Neuron (in vitro differentiated cells): ENCODE data around the gene FSTL1.
"Not testable (repeated sequence)": the region's sequence is repeated elsewhere in the genome, so short reads cannot be mapped to it uniquely, and the experiment has no call there.

Source experiments
- H2AFZ ChIP-seq: one replicate; pipeline ENCODE4 v1.6.1; 2013; ENCODE audit warnings: low read depth, mild to moderate bottlenecking, inconsistent platforms, low read length, moderate library complexity
- H3K27me3 ChIP-seq: one replicate; pipeline ENCODE4 v1.6.1; 2013; ENCODE audit warnings: low read length; ENCODE audit not compliant: insufficient read depth
- H3K36me3 ChIP-seq: one replicate; pipeline ENCODE4 v1.6.1; 2013; ENCODE audit warnings: low read length; ENCODE audit not compliant: insufficient read depth
- H3K4me1 ChIP-seq: one replicate; pipeline ENCODE4 v1.6.1; 2013; ENCODE audit warnings: low read length; ENCODE audit not compliant: insufficient read depth
- H3K4me3 ChIP-seq: 2 replicates; pipeline ENCODE4 v1.5.1; 2013; ENCODE audit warnings: mild to moderate bottlenecking, low read length, moderate library complexity
- H3K9me3 ChIP-seq: one replicate; pipeline ENCODE4 v1.6.1; 2013; ENCODE audit warnings: low read length

The FSTL1 gene

DNA sequence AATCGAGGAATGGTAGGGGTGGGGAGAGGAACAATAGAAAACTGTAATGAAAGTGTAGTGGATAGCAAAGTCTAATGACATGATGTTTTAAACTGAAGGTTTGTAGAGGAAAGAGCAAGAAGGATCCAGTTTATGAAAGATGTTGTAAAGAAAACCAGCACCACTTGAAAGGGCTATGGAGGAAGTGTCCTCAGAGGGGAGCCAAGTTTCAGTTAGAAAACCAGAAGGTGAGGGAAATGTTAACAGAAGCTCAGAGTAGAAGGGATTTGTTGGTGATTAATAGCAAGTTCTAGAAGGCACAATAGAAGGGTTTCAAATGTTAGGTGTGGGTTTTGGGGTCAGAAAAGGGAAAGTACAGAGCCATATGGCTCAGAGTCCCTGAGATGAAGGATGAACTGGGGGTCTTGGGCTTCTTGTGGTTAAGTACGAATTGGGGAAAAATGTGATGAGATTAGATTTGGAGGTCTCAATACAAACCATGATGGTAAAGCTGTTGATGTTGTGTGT, 67.8 kb downstream of the FSTL1 start:
- no peaks in the 10 kb centered on the region for H3K4me1 ChIP-seq
- H3K27me3 ChIP-seq: no peaks in the 10 kb centered on the region
- peaks cover 2% of the 10 kb centered on the region for H3K9me3 ChIP-seq
- H2AFZ ChIP-seq: no peak overlapping the region
- H3K36me3 ChIP-seq: no peaks in the 10 kb centered on the region
- H3K4me3 ChIP-seq: no peak overlapping the region

GRCh38 chr3:120381503-120381902, 69.3 kb downstream of the FSTL1 start:
- H2AFZ ChIP-seq: no peak overlapping the region
- no peaks in the 10 kb centered on the region for H3K36me3 ChIP-seq
- no peak overlapping the region for H3K4me3 ChIP-seq
- H3K27me3 ChIP-seq: no peaks in the 10 kb centered on the region
- no peaks in the 10 kb centered on the region for H3K4me1 ChIP-seq
- H3K9me3 ChIP-seq: no peaks in the 10 kb centered on the region

DNA sequence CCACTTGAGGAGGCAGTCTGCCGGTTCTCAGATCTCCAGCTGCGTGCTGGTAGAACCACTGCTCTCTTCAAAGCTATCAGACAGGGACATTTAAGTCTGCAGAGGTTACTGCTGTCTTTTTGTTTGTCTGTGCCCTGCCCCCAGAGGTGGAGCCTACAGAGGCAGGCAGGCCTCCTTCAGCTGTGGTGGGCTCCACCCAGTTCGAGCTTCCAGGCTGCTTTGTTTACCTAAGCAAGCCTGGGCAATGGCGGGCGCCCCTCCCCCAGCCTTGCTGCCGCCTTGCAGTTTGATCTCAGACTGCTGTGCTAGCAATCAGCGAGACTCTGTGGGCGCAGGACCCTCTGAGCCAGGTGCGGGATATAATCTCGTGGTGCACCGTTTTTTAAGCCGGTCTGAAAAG, 72.8 kb downstream of the FSTL1 start:
- not testable (repeated sequence) for H3K9me3 ChIP-seq, H3K4me1 ChIP-seq, H3K36me3 ChIP-seq, H2AFZ ChIP-seq, H3K27me3 ChIP-seq, H3K4me3 ChIP-seq

DNA sequence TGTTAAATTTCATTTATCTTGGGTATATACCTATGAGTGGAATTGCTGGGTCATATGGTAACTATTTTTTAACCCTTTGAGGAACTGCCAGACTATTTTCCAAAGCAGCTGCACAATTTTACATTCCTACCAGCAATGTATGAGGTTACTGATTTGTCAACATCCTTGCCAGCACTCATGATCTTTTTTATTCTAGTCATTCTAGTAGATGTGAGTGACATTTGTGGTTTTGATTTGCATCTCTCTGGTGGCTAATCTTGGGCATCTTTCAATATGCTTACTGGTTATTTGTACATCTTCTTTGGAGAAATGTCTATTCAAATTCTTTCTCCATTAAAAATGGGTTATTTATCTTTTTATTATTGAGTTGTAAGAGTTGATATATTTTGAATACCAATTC, 80.3 kb downstream of the FSTL1 start:
- H3K36me3 ChIP-seq: no peaks in the 10 kb centered on the region
- no peaks in the 10 kb centered on the region for H3K27me3 ChIP-seq
- H3K9me3 ChIP-seq: no peaks in the 10 kb centered on the region
- H2AFZ ChIP-seq: no peak overlapping the region
- no peak overlapping the region for H3K4me3 ChIP-seq
- H3K4me1 ChIP-seq: no peaks in the 10 kb centered on the region

DNA sequence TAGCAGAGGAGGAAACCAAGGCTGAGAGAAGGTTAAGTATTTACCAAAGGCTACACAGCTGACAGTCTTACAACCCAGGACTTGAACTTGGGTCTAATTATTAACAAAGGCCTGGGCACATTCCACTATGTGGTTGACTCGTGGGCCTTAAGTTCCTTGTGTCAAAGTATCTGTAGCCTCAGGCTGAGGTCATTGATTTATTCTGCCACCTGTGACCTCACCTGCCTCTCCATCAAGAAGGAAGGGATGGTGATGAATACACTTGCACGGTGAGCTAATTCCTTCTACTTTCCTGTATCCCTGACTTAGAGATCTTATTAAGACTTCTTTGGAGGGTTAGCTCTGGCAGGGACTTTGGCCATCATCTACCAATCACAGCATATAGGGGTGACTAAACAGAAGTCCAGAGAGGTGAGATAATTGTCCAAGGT, 81.7 kb downstream of the FSTL1 start:
- no peak overlapping the region for H2AFZ ChIP-seq
- no peaks in the 10 kb centered on the region for H3K9me3 ChIP-seq
- H3K4me1 ChIP-seq: no peaks in the 10 kb centered on the region
- H3K36me3 ChIP-seq: no peaks in the 10 kb centered on the region
- H3K4me3 ChIP-seq: no peak overlapping the region
- H3K27me3 ChIP-seq: no peaks in the 10 kb centered on the region

DNA sequence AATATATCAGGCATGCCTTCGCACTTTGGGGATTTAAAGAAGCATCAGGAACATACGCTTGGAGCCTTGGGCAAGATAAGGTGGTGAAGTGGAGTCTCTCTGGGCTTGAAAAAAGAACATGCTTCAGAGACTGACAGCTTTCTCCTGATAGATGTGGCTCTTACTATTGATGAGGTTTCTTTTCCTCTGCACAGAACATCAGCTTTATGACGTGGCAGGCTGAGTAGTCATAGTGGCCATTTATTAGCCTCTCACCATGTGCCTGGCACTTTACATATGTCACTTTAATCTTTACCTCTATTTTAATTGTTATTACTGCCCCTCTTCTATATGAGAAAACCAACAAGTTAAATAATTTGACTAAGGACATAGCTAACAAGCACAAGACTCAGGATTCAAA, 82.6 kb downstream of the FSTL1 start:
- Histone ChIP-seq H3K36me3 (no peaks in the 10 kb centered on the region), H3K4me1 (no peaks in the 10 kb centered on the region), H3K4me3 (no peak overlapping the region), H2AFZ (no peak overlapping the region), H3K9me3 (no peaks in the 10 kb centered on the region), H3K27me3 (no peaks in the 10 kb centered on the region)

DNA sequence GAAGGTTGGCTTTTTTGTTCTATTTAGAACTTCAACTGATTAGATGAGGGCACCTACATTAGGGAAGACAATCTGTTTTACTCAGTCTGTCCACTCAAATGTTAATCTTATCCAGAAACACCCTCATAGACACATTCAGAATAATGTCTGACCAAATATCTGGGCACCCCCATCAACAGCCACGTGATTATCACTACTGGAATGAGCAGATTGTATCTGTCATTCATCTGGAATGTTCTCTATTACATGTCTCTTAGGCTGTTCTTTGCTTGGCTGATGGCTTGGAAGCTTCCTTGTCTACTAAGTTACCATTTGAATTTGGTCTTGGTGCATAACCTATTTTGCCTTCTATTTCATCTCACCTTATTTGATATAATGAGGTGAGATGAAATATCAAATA, 86.0 kb downstream of the FSTL1 start:
- H3K36me3 ChIP-seq: no peaks in the 10 kb centered on the region
- no peaks in the 10 kb centered on the region for H3K4me1 ChIP-seq
- no peak overlapping the region for H2AFZ ChIP-seq
- H3K4me3 ChIP-seq: no peak overlapping the region
- no peaks in the 10 kb centered on the region for H3K27me3 ChIP-seq
- H3K9me3 ChIP-seq: no peaks in the 10 kb centered on the region

- H2AFZ ChIP-seq: no peak overlapping the region
- no peaks in the 10 kb centered on the region for H3K4me1 ChIP-seq
Measured at GRCh38 chr3:120364101-120364500, 86.7 kb downstream of the FSTL1 start.

DNA sequence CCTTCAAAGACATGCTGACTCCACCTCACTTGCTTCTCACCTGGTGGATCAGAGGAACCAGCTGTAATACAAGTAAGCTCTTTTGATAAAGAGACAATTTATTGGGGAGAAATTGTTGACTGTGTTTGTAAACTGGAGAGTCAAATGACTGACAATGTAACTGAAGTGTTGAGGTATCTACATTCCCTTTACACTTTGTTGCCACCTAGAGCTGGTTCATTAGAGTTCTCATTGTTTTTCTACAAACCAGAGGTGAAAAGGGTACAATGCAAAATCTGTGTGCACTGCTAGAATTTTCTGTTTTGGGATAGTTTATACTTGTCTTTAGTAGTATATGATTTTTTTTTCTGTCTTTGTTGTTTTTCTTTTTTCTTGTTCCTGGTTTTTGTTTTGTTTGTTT, 93.0 kb downstream of the FSTL1 start:
- H3K9me3 ChIP-seq: no peaks in the 10 kb centered on the region
- no peak overlapping the region for H3K4me3 ChIP-seq
- no peaks in the 10 kb centered on the region for H3K36me3 ChIP-seq
- no peaks in the 10 kb centered on the region for H3K4me1 ChIP-seq
- no peaks in the 10 kb centered on the region for H3K27me3 ChIP-seq
- no peak overlapping the region for H2AFZ ChIP-seq

More at GRCh38 chr3:120364101-120364500, 86.7 kb downstream of the FSTL1 start:
- H3K4me3 ChIP-seq: no peak overlapping the region
- H3K9me3 ChIP-seq: no peaks in the 10 kb centered on the region
- H3K27me3 ChIP-seq: no peaks in the 10 kb centered on the region
- H3K36me3 ChIP-seq: no peaks in the 10 kb centered on the region

- H3K4me1 ChIP-seq: peaks cover 3% of the 10 kb centered on the region
- H3K9me3 ChIP-seq: no peaks in the 10 kb centered on the region
- no peak overlapping the region for H3K4me3 ChIP-seq
Measured at GRCh38 chr3:120355486-120355885, 95.3 kb downstream of the FSTL1 start.

GRCh38 chr3:120353463-120353862, 97.3 kb downstream of the FSTL1 start:
- Histone ChIP-seq H3K4me1 (peaks cover 3% of the 10 kb centered on the region), H2AFZ (no peak overlapping the region), H3K4me3 (no peak overlapping the region), H3K27me3 (no peaks in the 10 kb centered on the region), H3K9me3 (no peaks in the 10 kb centered on the region), H3K36me3 (no peaks in the 10 kb centered on the region)

More at GRCh38 chr3:120355486-120355885, 95.3 kb downstream of the FSTL1 start:
- Histone ChIP-seq H3K36me3 (no peaks in the 10 kb centered on the region), H3K27me3 (no peaks in the 10 kb centered on the region), H2AFZ (no peak overlapping the region)

DNA sequence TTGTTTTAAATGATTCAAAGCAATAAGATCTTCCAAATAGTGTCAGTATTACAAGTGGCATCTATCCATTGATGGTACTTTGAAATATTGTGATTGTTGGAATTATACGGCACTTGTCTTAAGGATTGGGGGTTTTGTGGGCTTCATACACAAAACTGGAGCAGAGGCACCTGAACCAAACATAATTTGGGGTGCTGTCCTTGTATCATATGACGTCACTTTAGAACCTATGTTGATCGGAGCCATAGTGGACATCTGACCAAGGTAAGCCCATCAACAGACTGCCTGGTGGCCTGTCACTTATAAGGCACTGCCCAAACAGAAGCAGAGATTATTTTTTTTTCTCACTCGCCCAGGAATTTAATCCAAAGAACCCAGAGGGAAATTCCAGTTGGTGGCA, 98.8 kb downstream of the FSTL1 start:
- Histone ChIP-seq H3K9me3 (no peaks in the 10 kb centered on the region), H3K36me3 (peaks cover under 1% of the 10 kb centered on the region), H3K27me3 (no peaks in the 10 kb centered on the region), H3K4me3 (no peak overlapping the region), H3K4me1 (peaks cover 10% of the 10 kb centered on the region), H2AFZ (no peak overlapping the region)

DNA sequence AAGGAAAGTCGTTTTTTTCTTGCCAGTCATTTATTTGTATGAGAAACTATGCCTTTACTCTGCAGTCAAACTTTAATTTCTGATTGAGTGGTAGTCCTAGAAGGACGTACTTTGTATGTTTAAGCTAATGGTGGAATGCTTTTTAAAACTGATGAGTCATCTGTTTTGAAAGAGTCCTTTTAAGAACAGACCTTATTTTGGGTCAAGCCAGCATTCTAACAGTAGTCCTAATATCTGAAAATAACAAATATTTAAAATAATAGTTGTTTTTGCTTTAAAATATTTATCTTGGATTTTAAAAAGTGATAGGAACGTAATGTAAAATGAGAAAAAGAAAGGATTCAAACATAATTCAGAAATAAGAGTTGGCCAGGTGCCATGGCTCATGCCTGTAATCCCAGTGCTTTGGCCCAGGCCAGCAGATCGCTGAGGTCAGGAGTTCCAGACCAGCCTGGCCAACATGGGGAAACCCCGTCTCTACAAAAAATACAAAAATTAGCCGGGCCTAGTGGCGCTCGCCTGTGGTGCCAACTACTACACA, 100.3 kb downstream of the FSTL1 start:
- H3K36me3 ChIP-seq: peaks cover 12% of the 10 kb centered on the region
- peak overlapping the region; percentile 61 for H3K4me3 ChIP-seq
- peak overlapping the region; percentile 94 for H2AFZ ChIP-seq
- no peaks in the 10 kb centered on the region for H3K9me3 ChIP-seq
- H3K27me3 ChIP-seq: no peaks in the 10 kb centered on the region
- H3K4me1 ChIP-seq: peaks cover 10% of the 10 kb centered on the region

GRCh38 chr3:120349855-120350125, 101.0 kb downstream of the FSTL1 start:
- Histone ChIP-seq H3K27me3 (no peaks in the 10 kb centered on the region), H3K4me3 (peak overlapping the region; percentile 61), H2AFZ (peak overlapping the region; percentile 94), H3K36me3 (peaks cover 12% of the 10 kb centered on the region), H3K9me3 (no peaks in the 10 kb centered on the region), H3K4me1 (peaks cover 10% of the 10 kb centered on the region)
